Tibial artery (tissue), 4 donors: Measurements from ENCODE around the gene CACNA1C.
A peak's percentile ranks its signal among the peaks of the same experiment; 100 is the strongest.

Experiments used
- DNase-seq, 2 donors: peaks; one replicate each; pipeline ENCODE4 v3.0.0-alpha.2; 2019
- H3K27ac ChIP-seq, 2 donors: fragments of 200-600 bp; sonication (generic) in 1 of 2; 1 replicate in 1 of 2; 2 replicates in 1 of 2; pipeline ENCODE4 v1.5.1; 2018 to 2019; ENCODE audit warnings: mild to moderate bottlenecking in 1 of 2
- H3K27me3 ChIP-seq, 2 donors: fragments of 200-600 bp; sonication (generic) in 1 of 2; one replicate each; pipeline versions ENCODE4 v1.5.1 to v1.6.0; 2016 to 2019
- H3K36me3 ChIP-seq, 3 donors: fragments of 200-600 bp; sonication (generic) in 2 of 3; one replicate each; pipeline ENCODE4 v1.5.1; 2016 to 2019; ENCODE audit warnings: mild to moderate bottlenecking in 2 of 3
- H3K4me1 ChIP-seq, 4 donors: fragments of 200-600 bp; sonication (generic) in 2 of 4; 1 replicate in 3 of 4; 2 replicates in 1 of 4; pipeline ENCODE4 v1.5.1; 2016 to 2019
- H3K4me3 ChIP-seq, 2 donors: fragments of 200-600 bp; sonication (generic) in 1 of 2; 1 replicate in 1 of 2; 2 replicates in 1 of 2; pipeline ENCODE4 v1.5.1; 2018 to 2019; ENCODE audit warnings: mild to moderate bottlenecking in 2 of 2
- H3K9me3 ChIP-seq, 3 donors: fragments of 200-600 bp; sonication (generic) in 1 of 3; one replicate each; pipeline ENCODE4 v1.5.1; 2016 to 2019
- intact Hi-C: fragments of 100-400 bp; cut with DNase I; formaldehyde crosslinking; loops from one replicate; pipeline ENCODE4 v1.15.0; 2023; ENCODE audit warnings: low total_unique reads
- TF ChIP-seq, protein P1 (sequence below), 2 experiments: fragments of 200-600 bp in 1 of 2; fragments of 450-650 bp in 1 of 2; IDR thresholded peaks; one replicate each; pipeline ENCODE4 v1.5.1; 2017 to 2019; ENCODE audit warnings: antibody characterized with exemption in 2 of 2, mild to moderate bottlenecking in 1 of 2, moderate library complexity in 1 of 2

Gene CACNA1C

DNA sequence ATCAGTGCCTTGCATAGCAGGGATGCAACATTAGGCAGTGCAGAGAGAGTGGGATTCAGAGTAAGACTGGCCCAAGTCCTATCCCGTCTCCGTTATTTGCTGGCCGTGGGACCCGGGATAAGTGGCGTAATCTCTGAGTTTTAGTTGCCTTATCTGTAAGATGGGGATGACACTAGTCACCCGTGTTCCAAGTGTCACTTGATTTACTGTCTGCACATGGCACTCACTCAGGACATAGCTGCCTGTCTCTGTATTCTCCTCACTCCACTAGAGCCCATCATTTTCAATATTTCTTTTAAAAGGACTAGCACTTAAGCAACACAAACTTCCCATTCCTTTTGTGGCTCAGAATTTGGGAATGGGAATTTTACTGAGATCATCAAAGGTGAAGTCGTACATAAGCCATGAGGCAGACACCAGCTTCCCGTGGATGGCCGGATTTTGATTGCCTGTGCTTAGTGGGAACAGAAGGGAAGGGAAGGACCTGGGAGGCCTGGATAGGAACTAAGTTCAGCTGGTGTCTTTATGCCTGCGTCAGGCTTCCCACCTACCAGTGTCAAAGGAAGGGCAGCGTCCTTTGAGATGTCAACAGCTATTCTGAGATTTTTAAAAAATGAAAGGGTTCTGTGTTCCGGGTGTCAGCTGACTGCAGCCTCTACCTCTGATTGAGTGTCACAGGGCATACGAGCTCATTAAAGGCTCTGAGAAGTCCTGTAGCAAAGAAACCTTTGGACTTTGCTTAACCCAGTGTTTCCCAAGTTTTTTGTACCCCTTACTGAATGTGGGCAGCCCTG is 361.4 kb downstream of the CACNA1C start:
- peak overlapping the region; percentile 65 to 67 for H3K27ac ChIP-seq
- DNase-seq, result no peak

DNA sequence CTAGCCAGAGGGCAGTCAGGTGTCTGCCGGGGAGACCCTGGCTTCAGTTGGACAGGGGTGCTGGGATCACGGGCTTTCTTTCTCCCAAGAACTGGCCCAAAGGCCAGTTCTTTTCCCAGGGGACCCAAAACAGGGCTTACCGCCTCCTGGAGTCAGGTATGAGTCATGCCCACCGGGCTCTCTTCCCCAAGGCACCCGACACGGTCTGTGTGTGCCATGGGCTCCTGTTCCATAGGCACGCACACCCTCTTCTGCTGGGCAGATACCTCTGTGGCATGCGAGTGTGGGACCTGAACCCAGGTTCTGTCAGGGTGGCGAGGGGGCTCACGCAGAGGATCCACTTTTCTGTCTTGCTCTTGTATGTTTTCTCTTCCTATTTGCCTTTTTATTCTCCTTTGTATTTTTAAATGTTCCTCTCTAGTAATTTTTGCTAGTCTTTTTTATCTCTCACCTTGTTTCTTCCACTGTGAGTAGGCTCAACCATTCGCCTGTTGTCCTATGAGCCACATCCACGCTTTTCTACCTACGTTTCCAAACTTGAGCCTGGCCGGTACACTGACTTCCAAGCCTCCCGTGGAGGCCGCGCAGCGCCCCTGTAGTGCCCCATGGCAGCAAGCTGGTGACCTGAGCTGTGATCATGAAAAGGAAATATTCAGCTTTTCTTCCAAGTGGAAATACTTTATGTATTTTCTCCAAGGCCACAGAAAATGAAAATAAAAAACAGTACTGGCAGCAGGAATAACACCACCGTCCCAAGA is 362.2 kb downstream of the CACNA1C start:
- Histone ChIP-seq H3K36me3 (no peaks in the 10 kb centered on the region), H3K27me3 (no peaks in the 10 kb centered on the region), H3K4me1 (peaks cover 0 to 28% (median 19%) of the 10 kb centered on the region in 4 donors), H3K9me3 (no peaks in the 10 kb centered on the region), H3K27ac (peak overlapping the region; percentile 65 to 67), H3K4me3 (no peak overlapping the region)
- TF ChIP-seq, protein P1, sequence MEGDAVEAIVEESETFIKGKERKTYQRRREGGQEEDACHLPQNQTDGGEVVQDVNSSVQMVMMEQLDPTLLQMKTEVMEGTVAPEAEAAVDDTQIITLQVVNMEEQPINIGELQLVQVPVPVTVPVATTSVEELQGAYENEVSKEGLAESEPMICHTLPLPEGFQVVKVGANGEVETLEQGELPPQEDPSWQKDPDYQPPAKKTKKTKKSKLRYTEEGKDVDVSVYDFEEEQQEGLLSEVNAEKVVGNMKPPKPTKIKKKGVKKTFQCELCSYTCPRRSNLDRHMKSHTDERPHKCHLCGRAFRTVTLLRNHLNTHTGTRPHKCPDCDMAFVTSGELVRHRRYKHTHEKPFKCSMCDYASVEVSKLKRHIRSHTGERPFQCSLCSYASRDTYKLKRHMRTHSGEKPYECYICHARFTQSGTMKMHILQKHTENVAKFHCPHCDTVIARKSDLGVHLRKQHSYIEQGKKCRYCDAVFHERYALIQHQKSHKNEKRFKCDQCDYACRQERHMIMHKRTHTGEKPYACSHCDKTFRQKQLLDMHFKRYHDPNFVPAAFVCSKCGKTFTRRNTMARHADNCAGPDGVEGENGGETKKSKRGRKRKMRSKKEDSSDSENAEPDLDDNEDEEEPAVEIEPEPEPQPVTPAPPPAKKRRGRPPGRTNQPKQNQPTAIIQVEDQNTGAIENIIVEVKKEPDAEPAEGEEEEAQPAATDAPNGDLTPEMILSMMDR (IDR thresholded peaks at IDR 0.05), result peak; percentile 6 to 17
- intact Hi-C loops, result no loop called here
- DNase-seq, result peak in 1 of 2 donors; percentile 86

More for the DNA sequence above, 361.4 kb downstream of the CACNA1C start:
- Histone ChIP-seq H3K4me3 (no peak overlapping the region), H3K36me3 (no peaks in the 10 kb centered on the region), H3K9me3 (no peaks in the 10 kb centered on the region), H3K4me1 (peaks cover 0 to 28% (median 16%) of the 10 kb centered on the region in 4 donors), H3K27me3 (no peaks in the 10 kb centered on the region)
- TF ChIP-seq, protein P1 (IDR thresholded peaks at IDR 0.05), result no peak
- intact Hi-C loops, result no loop called here

DNA sequence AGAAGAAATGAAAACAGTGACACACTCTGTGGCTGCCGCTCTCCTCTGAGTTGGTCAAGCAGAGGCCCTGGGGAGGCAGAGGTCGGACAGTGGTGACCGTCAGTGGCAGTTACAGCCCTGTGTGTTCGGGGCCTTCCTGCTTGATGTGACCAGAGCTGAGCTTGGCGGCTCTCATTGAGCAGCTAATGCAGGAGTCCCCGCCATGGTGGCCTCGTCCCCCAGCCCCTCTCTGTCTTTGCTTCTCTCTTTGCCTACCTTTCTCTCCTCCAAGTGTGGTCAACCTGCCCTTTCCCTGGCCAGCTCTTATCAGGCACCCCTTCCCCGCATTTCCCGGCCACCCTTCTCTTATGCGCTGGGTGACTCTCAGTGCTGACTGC is 362.8 kb downstream of the CACNA1C start:
- Histone ChIP-seq H3K4me1 (peaks cover 0 to 28% (median 19%) of the 10 kb centered on the region in 4 donors), H3K4me3 (no peak overlapping the region), H3K9me3 (no peaks in the 10 kb centered on the region), H3K36me3 (no peaks in the 10 kb centered on the region), H3K27ac (peak overlapping the region; percentile 65 to 67), H3K27me3 (no peaks in the 10 kb centered on the region)
- no peak for DNase-seq
- TF ChIP-seq, protein P1 (IDR thresholded peaks at IDR 0.05), result no peak
- intact Hi-C loops, result no loop called here

DNA sequence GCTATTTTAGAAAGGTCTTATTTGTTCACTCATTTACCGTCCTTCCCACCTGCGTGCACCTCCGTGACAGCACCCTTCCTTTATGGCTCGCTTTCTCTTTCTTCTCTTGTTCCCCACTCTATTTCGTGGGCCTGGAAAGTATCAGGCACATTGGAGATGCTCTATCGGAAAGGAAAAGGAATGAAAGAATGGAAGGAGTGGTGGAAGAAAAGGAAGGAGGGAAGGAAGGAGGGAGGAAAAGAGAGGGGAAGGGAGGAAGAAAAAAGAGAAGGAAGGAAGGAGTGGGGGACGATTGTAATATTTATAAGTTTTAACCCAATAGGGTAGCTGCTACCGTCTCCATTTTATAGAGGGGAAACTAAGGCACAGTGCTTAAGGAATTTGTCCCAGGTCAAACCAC is 363.4 kb downstream of the CACNA1C start:
- H3K27me3 ChIP-seq, result no peaks in the 10 kb centered on the region
- H3K4me1 ChIP-seq, result peaks cover 0 to 28% (median 19%) of the 10 kb centered on the region in 4 donors
- peak overlapping the region in 1 of 2 donors; percentile 65 for H3K27ac ChIP-seq
- H3K36me3 ChIP-seq, result no peaks in the 10 kb centered on the region
- no peak for DNase-seq
- TF ChIP-seq, protein P1 (IDR thresholded peaks at IDR 0.05), result no peak
- intact Hi-C loops, result no loop called here
- no peak overlapping the region for H3K4me3 ChIP-seq
- no peaks in the 10 kb centered on the region for H3K9me3 ChIP-seq

DNA sequence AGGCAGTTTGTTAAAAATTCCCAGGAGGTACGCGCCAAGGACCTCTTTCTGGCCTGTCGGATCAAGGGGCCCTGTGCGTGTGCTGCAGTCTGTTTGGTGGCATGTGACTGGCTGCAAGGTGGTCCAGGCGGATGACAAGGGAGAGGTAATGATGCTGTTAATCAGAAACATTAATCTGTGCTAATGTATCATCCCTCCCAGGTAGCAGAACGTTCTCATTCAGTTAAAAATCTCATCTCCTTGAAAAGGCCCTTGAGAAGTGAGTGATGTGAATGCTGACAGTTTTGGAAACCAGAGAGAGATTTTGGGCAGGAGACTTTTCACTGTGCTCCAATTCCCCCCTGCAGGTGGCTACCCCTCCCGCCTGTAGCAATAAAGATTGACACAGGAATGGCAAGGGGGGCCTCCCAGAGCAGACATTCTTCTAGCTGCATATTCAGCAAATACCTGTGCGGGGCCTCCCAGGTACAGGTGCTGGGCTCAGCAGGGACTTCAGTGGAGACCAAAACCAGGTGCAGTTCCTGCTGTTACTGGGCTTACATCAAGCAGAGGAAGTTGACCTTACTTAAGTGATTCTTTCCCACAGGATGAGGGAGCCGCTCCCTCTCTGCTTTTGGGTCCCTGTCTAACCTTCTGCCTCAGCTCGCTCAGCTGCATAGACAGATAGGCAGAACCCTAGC is 364.8 kb downstream of the CACNA1C start:
- Histone ChIP-seq H3K4me1 (peaks cover 0 to 31% (median 19%) of the 10 kb centered on the region in 4 donors), H3K27me3 (no peaks in the 10 kb centered on the region), H3K4me3 (no peak overlapping the region), H3K36me3 (no peaks in the 10 kb centered on the region), H3K27ac (no peak overlapping the region), H3K9me3 (no peaks in the 10 kb centered on the region)
- DNase-seq, result no peak
- intact Hi-C loops, result no loop called here
- TF ChIP-seq, protein P1 (IDR thresholded peaks at IDR 0.05), result no peak
